Loucy (cell line): ENCODE data around the gene C19orf12.

Experiments
- EZH2phosphoT487 ChIP-seq: fragments of 200-600 bp; IDR thresholded peaks from 2 replicates; pipeline ENCODE4 v1.6.1; 2018; ENCODE audit warnings: antibody characterized with exemption, mild to moderate bottlenecking, moderate library complexity, borderline replicate concordance
- TF ChIP-seq, protein P1 (sequence below): fragments of 200-600 bp; sonication (generic); conservative IDR thresholded peaks from 2 replicates; pipeline ENCODE4 v1.5.1; 2014; ENCODE audit warnings: mild to moderate bottlenecking, antibody characterized with exemption, low read length

DNA sequence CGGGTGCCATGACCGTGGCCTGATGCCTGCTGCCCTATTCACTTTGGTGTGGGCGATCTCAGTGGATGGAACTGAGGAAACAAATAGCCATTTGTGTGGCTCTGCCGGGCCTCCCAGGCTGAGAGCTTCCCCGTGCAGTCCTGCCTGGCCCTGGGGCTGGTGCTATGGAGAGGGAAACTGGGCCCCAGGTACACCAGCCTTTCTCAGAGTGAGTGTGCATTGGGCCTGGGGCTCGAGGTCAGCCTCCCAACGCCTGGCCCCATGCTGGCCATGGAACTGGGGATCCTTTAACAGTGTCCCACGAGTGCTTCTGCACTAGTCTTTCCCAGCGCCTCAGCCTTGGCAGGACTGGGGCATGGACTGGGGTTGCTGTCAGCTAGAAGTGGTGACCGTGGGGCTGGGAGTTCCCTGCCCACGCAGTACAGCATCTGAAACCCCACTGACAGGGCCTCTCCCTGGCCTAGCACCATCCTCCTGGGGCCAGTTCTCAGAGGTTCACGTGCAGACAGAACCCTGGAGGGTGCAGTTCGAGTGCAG, 39.3 kb downstream of the C19orf12 start:
- TF ChIP-seq, protein P1, sequence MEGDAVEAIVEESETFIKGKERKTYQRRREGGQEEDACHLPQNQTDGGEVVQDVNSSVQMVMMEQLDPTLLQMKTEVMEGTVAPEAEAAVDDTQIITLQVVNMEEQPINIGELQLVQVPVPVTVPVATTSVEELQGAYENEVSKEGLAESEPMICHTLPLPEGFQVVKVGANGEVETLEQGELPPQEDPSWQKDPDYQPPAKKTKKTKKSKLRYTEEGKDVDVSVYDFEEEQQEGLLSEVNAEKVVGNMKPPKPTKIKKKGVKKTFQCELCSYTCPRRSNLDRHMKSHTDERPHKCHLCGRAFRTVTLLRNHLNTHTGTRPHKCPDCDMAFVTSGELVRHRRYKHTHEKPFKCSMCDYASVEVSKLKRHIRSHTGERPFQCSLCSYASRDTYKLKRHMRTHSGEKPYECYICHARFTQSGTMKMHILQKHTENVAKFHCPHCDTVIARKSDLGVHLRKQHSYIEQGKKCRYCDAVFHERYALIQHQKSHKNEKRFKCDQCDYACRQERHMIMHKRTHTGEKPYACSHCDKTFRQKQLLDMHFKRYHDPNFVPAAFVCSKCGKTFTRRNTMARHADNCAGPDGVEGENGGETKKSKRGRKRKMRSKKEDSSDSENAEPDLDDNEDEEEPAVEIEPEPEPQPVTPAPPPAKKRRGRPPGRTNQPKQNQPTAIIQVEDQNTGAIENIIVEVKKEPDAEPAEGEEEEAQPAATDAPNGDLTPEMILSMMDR, result no peak
- no peak for TF ChIP-seq EZH2phosphoT487
